ENCODE data around the gene EFCAB12. TPM values are rescaled to one million over a fixed set of nuclear protein-coding genes. Genes with fewer than 3 reads are reported as not detected.

The EFCAB12 gene
- total RNA-seq, 1 donor from 2014 or later: 0.14 TPM

- Mint-ChIP-seq H3K4me3 (ENCODE audit: unreplicated experiment) (no peak overlapping the region), H3K27me3 (ENCODE audit: low read depth, unreplicated experiment) (no peaks in the 10 kb centered on the region), H3K9me3 (ENCODE audit: unreplicated experiment) (no peaks in the 10 kb centered on the region), H3K27ac (ENCODE audit: unreplicated experiment) (no peak overlapping the region), H3K4me1 (ENCODE audit: low read depth, unreplicated experiment) (no peaks in the 10 kb centered on the region), H3K36me3 (ENCODE audit: low read depth, unreplicated experiment) (peaks cover 14% of the 10 kb centered on the region)
- H3K4me2 ChIP-seq (ENCODE audit: low read length): no peak overlapping the region
- no peaks in the 10 kb centered on the region for H3K4me1 ChIP-seq (ENCODE audit: insufficient read depth, low read length)
- H3K4me3 ChIP-seq (ENCODE audit: insufficient read depth, low read depth, low read length): no peak overlapping the region
- H3K9ac ChIP-seq (ENCODE audit: low read length): no peak overlapping the region
- H3K9me3 ChIP-seq (ENCODE audit: insufficient read depth, low read depth, low read length): no peaks in the 10 kb centered on the region
- H3K27ac ChIP-seq (ENCODE audit: low read depth, low read length): no peak overlapping the region
- peaks cover 8% of the 10 kb centered on the region for H3K36me3 ChIP-seq (ENCODE audit: insufficient read depth, low read length)
- no peak for FAIRE-seq
- no peak overlapping the region for H2AFZ ChIP-seq (ENCODE audit: low read depth, low read length)
- no peaks in the 10 kb centered on the region for H4K20me1 ChIP-seq (ENCODE audit: insufficient read depth, low read length)
- no peaks in the 10 kb centered on the region for H3K27me3 ChIP-seq (ENCODE audit: insufficient read depth, low read length)
- DNase-seq (ENCODE audit: low read depth): no peak
- TF ChIP-seq CTCF (IDR thresholded peaks at IDR 0.05; ENCODE audit: insufficient read depth, low read depth, low read length): no peak
- TF ChIP-seq EZH2 (IDR thresholded peaks at IDR 0.05; ENCODE audit: insufficient read depth, low read length): no peak
- no peaks in the 10 kb centered on the region for H3K79me2 ChIP-seq (ENCODE audit: insufficient read depth, low read length)
Measured at GRCh38 chr3:129467932-129468331, 39.5 kb upstream of the EFCAB12 start.

GRCh38 chr3:129463716-129464115 is 35.3 kb upstream of the EFCAB12 start:
- Histone ChIP-seq H3K9me3 (ENCODE audit: insufficient read depth, low read depth, low read length) (no peaks in the 10 kb centered on the region), H3K27ac (ENCODE audit: low read depth, low read length) (no peak overlapping the region), H2AFZ (ENCODE audit: low read depth, low read length) (no peak overlapping the region), H3K27me3 (ENCODE audit: insufficient read depth, low read length) (no peaks in the 10 kb centered on the region), H3K4me1 (ENCODE audit: insufficient read depth, low read length) (peaks cover 3% of the 10 kb centered on the region), H3K79me2 (ENCODE audit: insufficient read depth, low read length) (no peaks in the 10 kb centered on the region), H4K20me1 (ENCODE audit: insufficient read depth, low read length) (no peaks in the 10 kb centered on the region), H3K36me3 (ENCODE audit: insufficient read depth, low read length) (peaks cover 3% of the 10 kb centered on the region), H3K4me3 (ENCODE audit: insufficient read depth, low read depth, low read length) (no peak overlapping the region), H3K9ac (ENCODE audit: low read length) (no peak overlapping the region), H3K4me2 (ENCODE audit: low read length) (no peak overlapping the region)
- DNase-seq (ENCODE audit: low read depth) (no peak), FAIRE-seq (no peak)
- TF ChIP-seq EZH2 (IDR thresholded peaks at IDR 0.05; ENCODE audit: insufficient read depth, low read length) (no peak), CTCF (IDR thresholded peaks at IDR 0.05; ENCODE audit: insufficient read depth, low read depth, low read length) (no peak)
- H3K4me3 Mint-ChIP-seq (ENCODE audit: unreplicated experiment): no peak overlapping the region
- peaks cover 10% of the 10 kb centered on the region for H3K36me3 Mint-ChIP-seq (ENCODE audit: low read depth, unreplicated experiment)
- no peaks in the 10 kb centered on the region for H3K9me3 Mint-ChIP-seq (ENCODE audit: unreplicated experiment)
- peaks cover 14% of the 10 kb centered on the region for H3K4me1 Mint-ChIP-seq (ENCODE audit: low read depth, unreplicated experiment)
- no peaks in the 10 kb centered on the region for H3K27me3 Mint-ChIP-seq (ENCODE audit: low read depth, unreplicated experiment)
- H3K27ac Mint-ChIP-seq (ENCODE audit: unreplicated experiment): no peak overlapping the region

GRCh38 chr3:129463094-129463493 is 34.7 kb upstream of the EFCAB12 start:
- Mint-ChIP-seq H3K27ac (ENCODE audit: unreplicated experiment) (no peak overlapping the region), H3K36me3 (ENCODE audit: low read depth, unreplicated experiment) (peaks cover 10% of the 10 kb centered on the region), H3K4me1 (ENCODE audit: low read depth, unreplicated experiment) (peaks cover 14% of the 10 kb centered on the region), H3K9me3 (ENCODE audit: unreplicated experiment) (no peaks in the 10 kb centered on the region), H3K27me3 (ENCODE audit: low read depth, unreplicated experiment) (no peaks in the 10 kb centered on the region), H3K4me3 (ENCODE audit: unreplicated experiment) (no peak overlapping the region)
- TF ChIP-seq CTCF (IDR thresholded peaks at IDR 0.05; ENCODE audit: insufficient read depth, low read depth, low read length) (no peak), EZH2 (IDR thresholded peaks at IDR 0.05; ENCODE audit: insufficient read depth, low read length) (no peak)
- Histone ChIP-seq H3K4me2 (ENCODE audit: low read length) (no peak overlapping the region), H3K27me3 (ENCODE audit: insufficient read depth, low read length) (no peaks in the 10 kb centered on the region), H4K20me1 (ENCODE audit: insufficient read depth, low read length) (no peaks in the 10 kb centered on the region), H3K36me3 (ENCODE audit: insufficient read depth, low read length) (peaks cover 3% of the 10 kb centered on the region), H3K9me3 (ENCODE audit: insufficient read depth, low read depth, low read length) (no peaks in the 10 kb centered on the region), H3K4me1 (ENCODE audit: insufficient read depth, low read length) (peaks cover 3% of the 10 kb centered on the region), H3K9ac (ENCODE audit: low read length) (no peak overlapping the region), H3K79me2 (ENCODE audit: insufficient read depth, low read length) (no peaks in the 10 kb centered on the region), H3K27ac (ENCODE audit: low read depth, low read length) (no peak overlapping the region), H3K4me3 (ENCODE audit: insufficient read depth, low read depth, low read length) (no peak overlapping the region), H2AFZ (ENCODE audit: low read depth, low read length) (no peak overlapping the region)
- FAIRE-seq (no peak), DNase-seq (ENCODE audit: low read depth) (no peak)

Data from astrocyte (in vitro differentiated cells and primary cell).